HG03575 (cell line): ENCODE results near the gene HPN.
"Not testable (repeated sequence)": the region's sequence is repeated elsewhere in the genome, so short reads cannot be mapped to it uniquely, and the experiment has no call there.

Experiments
- ATAC-seq: cut with Tn5 transposase; IDR thresholded peaks from one replicate; pipeline ENCODE4 v1.9.1; 2021; ENCODE audit not compliant: unreplicated experiment, insufficient number of reproducible peaks, low FRiP score; ENCODE audit errors: extremely low read depth

HPN gene

GRCh38 chr19:35041548-35042055 is at the start of gene HPN:
HPN (plus strand) TSS chr19:35041721; CDS start chr19:35042507, 786 bp downstream.
- ATAC-seq, result no peak

GRCh38 chr19:34992582-34992981 is 48.9 kb upstream of the HPN start:
- not testable (repeated sequence) for ATAC-seq

- no peak for ATAC-seq
These were observed 47.3 kb upstream of the HPN start for GRCh38 chr19:34994286-34994642.

- no peak for ATAC-seq
These were observed 46.6 kb upstream of the HPN start for GRCh38 chr19:34994643-34995541.

- ATAC-seq, result no peak
These were observed 46.0 kb upstream of the HPN start for GRCh38 chr19:34995551-34995950.

GRCh38 chr19:34997071-34997617 is 44.4 kb upstream of the HPN start:
- no peak for ATAC-seq

- not testable (repeated sequence) for ATAC-seq
These were observed 43.3 kb upstream of the HPN start for GRCh38 chr19:34998224-34998623.

GRCh38 chr19:34998777-34999497 is 42.6 kb upstream of the HPN start:
- ATAC-seq, result no peak

GRCh38 chr19:34999498-35000337 is 41.8 kb upstream of the HPN start, which contains the start of gene GRAMD1A:
GRAMD1A (plus strand) TSS chr19:35000323; CDS start chr19:35000479, 156 bp downstream.
- no peak for ATAC-seq

- ATAC-seq, result no peak
These were observed 41.2 kb upstream of the HPN start for GRCh38 chr19:35000338-35000646.

GRCh38 chr19:35000647-35001501 is 40.6 kb upstream of the HPN start:
- no peak for ATAC-seq

GRCh38 chr19:35002037-35002535 is 39.4 kb upstream of the HPN start:
- no peak for ATAC-seq

- no peak for ATAC-seq
These were observed 36.8 kb upstream of the HPN start for GRCh38 chr19:35004517-35005255.

GRCh38 chr19:35005256-35005977 is 36.1 kb upstream of the HPN start:
- no peak for ATAC-seq

GRCh38 chr19:35006007-35006341 is 35.5 kb upstream of the HPN start:
- not testable (repeated sequence) for ATAC-seq

- no peak for ATAC-seq
These were observed 35.1 kb upstream of the HPN start for GRCh38 chr19:35006342-35006998.
